ENCODE results near the gene EIF2S1.
A peak's percentile ranks its signal among the peaks of the same experiment; 100 is the strongest.

GRCh38 chr14:67373347-67373746, 13.2 kb downstream of the EIF2S1 start:
- TF ChIP-seq CTCF (conservative IDR thresholded peaks at IDR 0.05; ENCODE audit: low read depth, low read length) (0 out of 2 replicates have a peak, but pooled peaks have one; percentile 19), EZH2 (IDR thresholded peaks at IDR 0.05; ENCODE audit: low read length, unreplicated experiment) (no peak), EZH2phosphoT487 (IDR thresholded peaks at IDR 0.05; ENCODE audit: borderline replicate concordance, low read length) (no peak)
